Endodermal cell (in vitro differentiated cells): ENCODE measurements around the gene AGTRAP. TPM values are rescaled to one million over a fixed set of nuclear protein-coding genes. Genes with fewer than 3 reads are reported as not detected.

ENCODE experiments used
- DNase-seq: peaks from one replicate; pipeline ENCODE4 v3.0.0-alpha.2; 2017
- H3K27ac ChIP-seq: 2 replicates; pipeline ENCODE4 v1.5.1; 2013; ENCODE audit warnings: mild to moderate bottlenecking, low read depth, low read length, moderate library complexity
- H3K27me3 ChIP-seq: 2 replicates; pipeline ENCODE4 v1.6.1; 2013; ENCODE audit warnings: mild to moderate bottlenecking, low read length, moderate library complexity; ENCODE audit not compliant: insufficient read depth, control insufficient read depth, poor library complexity, severe bottlenecking
- H3K36me3 ChIP-seq: 2 replicates; pipeline ENCODE4 v1.7.0; 2013; ENCODE audit warnings: mild to moderate bottlenecking, low read length, moderate library complexity; ENCODE audit not compliant: control insufficient read depth, insufficient read depth
- H3K4me1 ChIP-seq: one replicate; pipeline ENCODE4 v1.7.0; 2013; ENCODE audit warnings: low read length; ENCODE audit not compliant: control insufficient read depth, insufficient read depth
- H3K4me3 ChIP-seq: 2 replicates; pipeline ENCODE4 v1.5.1; 2013; ENCODE audit warnings: mild to moderate bottlenecking, low read length, moderate library complexity
- H3K9ac ChIP-seq: 2 replicates; pipeline ENCODE4 v1.6.1; 2013; ENCODE audit warnings: mild to moderate bottlenecking, low read length, moderate library complexity; ENCODE audit not compliant: poor library complexity, severe bottlenecking; ENCODE audit errors: extremely low read depth
- H3K9me3 ChIP-seq: 2 replicates; pipeline ENCODE4 v1.6.1; 2013; ENCODE audit warnings: mild to moderate bottlenecking, low read length, moderate library complexity; ENCODE audit not compliant: control insufficient read depth
- H3K27ac Mint-ChIP-seq: 2 replicates; pipeline ENCODE4 v1.8.0; 2020; ENCODE audit warnings: mixed read lengths
- H3K27me3 Mint-ChIP-seq: 2 replicates; pipeline ENCODE4 v1.8.0; 2021; ENCODE audit warnings: mild to moderate bottlenecking, mixed read lengths; ENCODE audit not compliant: insufficient read depth
- H3K36me3 Mint-ChIP-seq: 2 replicates; pipeline ENCODE4 v1.8.0; 2020; ENCODE audit warnings: low read depth, mixed read lengths
- H3K4me1 Mint-ChIP-seq: 2 replicates; pipeline ENCODE4 v1.8.0; 2020; ENCODE audit warnings: mixed read lengths
- H3K4me3 Mint-ChIP-seq: 2 replicates; pipeline ENCODE4 v1.8.0; 2020; ENCODE audit warnings: mild to moderate bottlenecking, moderate library complexity, mixed read lengths
- H3K9me3 Mint-ChIP-seq: 2 replicates; pipeline ENCODE4 v1.8.0; 2020; ENCODE audit warnings: mild to moderate bottlenecking, mixed read lengths
- CTCF ChIP-seq: fragments of 200-600 bp; sonication (generic); conservative IDR thresholded peaks from 2 replicates; pipeline ENCODE4 v1.5.0; 2021; ENCODE audit warnings: antibody characterized with exemption, mild to moderate bottlenecking
- WGBS, 2 experiments: methylation state at CpG; one replicate each; pipeline versions ENCODE4 v1.1.5 to v1.1.7; 2013; ENCODE audit warnings: missing lambda C conversion rate in 2 of 2, mixed read lengths in 1 of 2; ENCODE audit not compliant: insufficient coverage in 1 of 2, insufficient read length in 1 of 2; 5-methylcytosine and 5-hydroxymethylcytosine counted together
- total RNA-seq, 2 donors: library from RNA; stranded (reverse); fragmentation: NEBNext Ultra II Directional in 1 of 2; extraction: Animal tissue kit (Norgen Biotek cat#: 25700) in 1 of 2; gene quantifications; 2 replicates in 1 of 2; 3 replicates in 1 of 2; pipeline ENCODE4 v1.2.1, GENCODE V29; 2021

Gene AGTRAP
- total RNA-seq, 2 donors from 2014 or later: 71.3 to 81.2 TPM

DNA sequence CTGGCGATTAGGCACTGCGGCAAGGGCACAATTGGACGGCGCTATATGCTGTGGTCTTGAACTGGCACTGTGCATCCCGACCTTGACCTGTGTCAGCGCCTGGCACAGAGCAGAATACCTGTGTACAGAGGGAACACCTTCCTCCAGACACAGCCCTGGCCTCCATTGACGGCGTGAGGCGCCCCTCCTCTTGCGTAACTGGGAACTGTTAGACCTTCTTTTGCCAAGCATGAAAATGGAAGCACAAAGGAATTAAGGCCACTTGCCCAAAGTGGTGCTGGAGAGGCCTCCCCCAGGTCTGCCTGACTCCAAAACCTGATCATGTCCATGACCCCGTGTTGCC lies 6.8 kb upstream of the AGTRAP start:
- peaks cover 30% of the 10 kb centered on the region for H3K4me1 Mint-ChIP-seq
- 94% methylated on average over 10 to 11 of the region's 11 CpGs for WGBS, 2 experiments
- no peaks in the 10 kb centered on the region for H3K27me3 Mint-ChIP-seq
- H3K9me3 Mint-ChIP-seq: no peaks in the 10 kb centered on the region
- Histone ChIP-seq H3K4me3 (no peak overlapping the region), H3K27ac (no peak overlapping the region), H3K9me3 (no peaks in the 10 kb centered on the region), H3K36me3 (no peaks in the 10 kb centered on the region), H3K9ac (no peak overlapping the region), H3K27me3 (no peaks in the 10 kb centered on the region), H3K4me1 (no peaks in the 10 kb centered on the region)
- H3K27ac Mint-ChIP-seq: peak overlapping the region; percentile 39
- no peaks in the 10 kb centered on the region for H3K36me3 Mint-ChIP-seq
- DNase-seq: no peak
- TF ChIP-seq CTCF: no peak
- no peak overlapping the region for H3K4me3 Mint-ChIP-seq

GRCh38 chr1:11729498-11730428 lies 6.2 kb upstream of the AGTRAP start:
- no peak overlapping the region for H3K9ac ChIP-seq
- no peaks in the 10 kb centered on the region for H3K9me3 ChIP-seq
- H3K9me3 Mint-ChIP-seq: no peaks in the 10 kb centered on the region
- no peak overlapping the region for H3K4me3 ChIP-seq
- H3K27ac Mint-ChIP-seq: peak overlapping the region; percentile 39
- no peaks in the 10 kb centered on the region for H3K36me3 ChIP-seq
- no peaks in the 10 kb centered on the region for H3K4me1 ChIP-seq
- H3K27ac ChIP-seq: peak overlapping the region; percentile 32
- 62 to 76% methylated on average over 16 to 26 of the region's 26 CpGs for WGBS, 2 experiments
- H3K27me3 ChIP-seq: no peaks in the 10 kb centered on the region
- H3K4me1 Mint-ChIP-seq: peaks cover 30% of the 10 kb centered on the region
- TF ChIP-seq CTCF: no peak
- no peak overlapping the region for H3K4me3 Mint-ChIP-seq
- DNase-seq: peak; percentile 68
- no peaks in the 10 kb centered on the region for H3K27me3 Mint-ChIP-seq
- no peaks in the 10 kb centered on the region for H3K36me3 Mint-ChIP-seq

DNA sequence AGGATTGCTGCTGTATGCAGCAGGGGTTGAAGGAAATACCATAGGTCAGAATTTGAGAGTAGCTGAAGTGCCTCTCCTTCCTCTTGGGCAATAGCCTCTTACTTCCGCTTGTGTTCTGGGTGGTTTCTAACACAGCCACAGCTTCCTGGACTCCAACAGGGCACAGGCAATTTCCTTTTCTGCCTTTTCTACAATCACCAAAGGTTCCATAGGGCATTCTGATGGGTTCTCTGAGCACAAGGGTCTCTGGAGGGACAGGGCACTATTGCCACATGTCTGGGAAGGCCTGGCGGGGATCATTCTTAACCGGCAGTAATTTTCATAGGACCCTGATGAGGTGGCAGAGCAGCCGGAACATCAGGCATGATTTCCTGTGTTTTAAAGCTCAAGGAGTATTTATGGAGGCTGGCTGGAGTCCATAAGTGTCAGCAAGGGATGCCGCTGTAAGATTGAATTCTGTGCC lies 5.5 kb upstream of the AGTRAP start:
- Mint-ChIP-seq H3K36me3 (no peaks in the 10 kb centered on the region), H3K9me3 (no peaks in the 10 kb centered on the region), H3K27ac (no peak overlapping the region), H3K4me1 (peaks cover 26% of the 10 kb centered on the region), H3K4me3 (no peak overlapping the region), H3K27me3 (peaks cover 1% of the 10 kb centered on the region)
- Histone ChIP-seq H3K4me3 (no peak overlapping the region), H3K27ac (no peak overlapping the region), H3K9ac (no peak overlapping the region), H3K4me1 (no peaks in the 10 kb centered on the region), H3K36me3 (no peaks in the 10 kb centered on the region), H3K27me3 (no peaks in the 10 kb centered on the region), H3K9me3 (no peaks in the 10 kb centered on the region)
- DNase-seq: no peak
- 92 to 100% methylated on average over 4 to 5 of the region's 5 CpGs for WGBS, 2 experiments
- no peak for TF ChIP-seq CTCF
